ACHN (cell line): ENCODE measurements around the gene RIPOR2.
"Not testable (repeated sequence)": the region's sequence is repeated elsewhere in the genome, so short reads cannot be mapped to it uniquely, and the experiment has no call there.

Experiments used
- DNase-seq: peaks from one replicate; pipeline ENCODE4 v3.0.0-alpha.2; 2015
- in situ Hi-C: cut with HindIII; loops from 2 replicates; pipeline ENCODE4 v1.10.0; 2017; ENCODE audit warnings: low sequenced_read_pairs, low pct_ligation_motif_present, low pct_unique_long_range_greater_than_20kb

RIPOR2 gene

DNA sequence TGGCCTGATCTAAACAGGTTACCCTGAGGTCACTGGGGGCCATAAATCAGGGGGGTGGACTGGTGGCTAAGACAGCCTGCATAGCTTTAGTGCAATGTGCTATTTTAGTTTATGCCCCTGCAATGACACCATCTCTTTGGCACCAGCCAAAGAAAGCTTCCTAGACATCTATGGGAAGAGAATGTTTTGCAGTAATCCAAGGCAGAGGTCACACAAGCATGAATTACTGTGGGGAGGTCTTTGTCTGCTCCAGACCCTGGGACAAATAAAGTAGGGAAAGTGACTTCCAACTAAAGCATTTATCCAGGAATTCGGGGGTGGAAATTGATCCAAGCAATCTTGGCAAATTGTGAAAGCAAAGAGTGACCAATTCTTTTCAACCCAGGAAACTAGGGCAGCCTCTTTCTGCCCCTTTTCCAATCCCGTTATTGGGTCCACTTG lies 5.3 kb downstream of the RIPOR2 start:
- no peak for DNase-seq

DNA sequence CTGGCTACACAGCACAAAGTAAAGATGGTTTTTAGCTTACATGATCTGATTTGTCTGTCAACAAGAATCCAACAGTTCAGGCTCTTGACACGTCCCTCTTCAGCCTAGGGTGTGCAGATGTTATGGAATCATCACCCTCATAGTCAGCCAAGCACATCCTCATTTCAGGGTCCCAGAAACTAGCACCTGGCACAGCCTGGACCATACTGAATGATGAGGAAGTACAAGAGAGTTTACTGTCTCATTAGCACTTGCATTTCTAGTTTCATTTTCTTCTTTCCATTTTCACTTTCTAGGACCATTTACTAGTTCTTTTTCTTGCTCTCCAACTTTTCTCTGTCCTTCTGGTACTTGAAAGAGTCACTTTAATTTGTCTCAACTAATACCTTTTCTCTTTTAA lies 6.5 kb downstream of the RIPOR2 start:
- DNase-seq, result no peak
- in situ Hi-C loops, result no loop called here

More for the DNA sequence above, 5.3 kb downstream of the RIPOR2 start:
- in situ Hi-C loops, result no loop called here

DNA sequence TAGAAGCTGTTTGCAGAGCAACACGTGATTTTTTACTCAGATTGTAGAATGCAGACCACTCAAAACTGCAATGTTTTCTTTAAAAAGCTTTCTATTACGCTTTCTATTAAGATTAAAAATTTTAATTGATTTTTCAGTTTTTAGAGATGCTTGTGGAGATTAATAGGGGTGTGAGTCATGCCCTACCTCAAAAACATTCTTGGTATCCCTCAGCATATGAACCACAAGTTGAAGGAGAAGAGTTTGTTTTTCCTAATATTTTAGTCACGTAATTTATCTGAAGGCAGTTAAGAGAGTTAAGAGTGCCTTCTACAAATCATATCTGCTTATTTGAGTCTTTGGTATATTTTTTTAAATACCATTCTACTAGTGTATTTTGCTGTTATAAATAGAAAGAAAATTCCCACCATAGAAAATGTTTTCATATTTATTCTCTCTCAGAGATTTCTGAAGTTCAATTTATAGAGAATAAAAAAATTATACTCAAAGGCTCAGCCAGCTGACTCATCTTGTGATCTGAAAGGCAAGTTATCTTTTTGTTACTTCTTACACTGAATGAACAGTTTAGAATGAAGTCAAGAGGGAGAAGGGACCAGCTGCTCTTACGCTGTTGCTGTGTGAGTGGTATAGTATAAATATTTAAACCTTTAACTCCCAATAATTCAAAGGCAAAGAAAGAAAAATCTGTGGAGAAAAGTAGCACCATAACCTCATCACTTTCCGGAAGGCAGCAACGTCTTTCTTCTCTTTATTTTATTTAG lies 7.6 kb downstream of the RIPOR2 start:
- in situ Hi-C loops, result no loop called here
- no peak for DNase-seq

DNA sequence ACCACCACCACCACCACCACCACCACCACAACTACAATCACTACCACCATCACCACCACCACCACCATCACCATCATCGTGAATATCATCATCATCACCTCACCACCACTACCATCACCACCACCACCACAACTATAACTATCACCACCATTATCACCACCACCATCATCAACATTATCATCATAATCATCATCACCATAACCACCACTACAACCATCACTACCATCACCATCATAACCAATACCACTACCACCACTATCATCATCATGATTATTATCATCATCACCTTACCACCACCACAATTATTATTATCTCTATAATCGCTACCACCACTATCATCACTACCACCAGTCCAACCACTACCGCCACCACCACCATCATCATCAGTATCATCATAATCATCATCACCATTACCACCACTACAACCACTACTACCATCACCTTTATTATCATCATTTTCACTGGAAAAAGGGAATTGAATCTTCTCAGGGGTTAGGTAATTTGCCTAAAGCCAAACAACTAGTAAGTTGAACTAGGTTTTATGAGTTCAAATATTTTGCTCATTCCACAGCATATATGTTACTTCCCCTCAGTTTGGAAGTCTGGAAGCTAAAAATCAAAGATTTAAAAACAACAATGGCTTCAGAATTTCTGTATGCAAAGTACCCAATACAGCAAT lies 8.3 kb downstream of the RIPOR2 start:
- no peak for DNase-seq
- in situ Hi-C loops, result no loop called here

DNA sequence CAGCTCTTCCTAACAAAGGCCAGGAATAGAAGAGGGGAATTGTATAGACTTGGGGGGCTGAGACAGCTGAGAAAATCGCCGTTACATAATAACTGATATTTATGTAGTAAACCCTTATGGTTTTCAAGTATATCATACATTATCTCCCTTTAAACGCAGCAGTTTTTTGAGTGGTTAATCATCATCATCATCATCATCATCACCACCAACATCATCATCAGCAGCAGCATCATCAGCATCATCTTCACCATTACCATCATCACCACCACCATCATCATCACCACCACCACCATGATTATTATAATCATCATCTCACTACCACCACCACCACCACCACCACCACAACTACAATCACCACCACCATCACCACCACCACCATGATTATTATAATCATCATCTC lies 9.1 kb downstream of the RIPOR2 start:
- in situ Hi-C loops, DNase-seq: not testable (repeated sequence)

DNA sequence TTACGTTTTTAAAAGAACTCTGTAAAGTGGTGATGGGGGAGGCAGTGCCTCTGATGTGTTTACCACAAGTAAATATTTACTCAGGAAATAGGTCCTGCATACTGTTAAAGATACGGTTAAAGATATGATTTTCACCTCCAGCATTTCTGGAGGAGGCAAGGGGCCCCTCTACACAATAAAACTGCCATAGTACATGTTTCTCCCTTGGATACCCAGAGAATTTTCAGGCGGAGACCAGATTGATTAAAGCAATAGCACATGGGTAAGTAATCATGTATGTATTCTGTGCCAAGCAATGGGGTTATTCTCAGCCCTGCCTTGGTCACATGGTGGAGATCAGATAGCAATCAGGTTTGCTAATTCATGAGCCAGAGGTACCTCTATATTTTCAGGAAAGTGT lies 9.6 kb downstream of the RIPOR2 start:
- in situ Hi-C loops, result no loop called here
- no peak for DNase-seq

DNA sequence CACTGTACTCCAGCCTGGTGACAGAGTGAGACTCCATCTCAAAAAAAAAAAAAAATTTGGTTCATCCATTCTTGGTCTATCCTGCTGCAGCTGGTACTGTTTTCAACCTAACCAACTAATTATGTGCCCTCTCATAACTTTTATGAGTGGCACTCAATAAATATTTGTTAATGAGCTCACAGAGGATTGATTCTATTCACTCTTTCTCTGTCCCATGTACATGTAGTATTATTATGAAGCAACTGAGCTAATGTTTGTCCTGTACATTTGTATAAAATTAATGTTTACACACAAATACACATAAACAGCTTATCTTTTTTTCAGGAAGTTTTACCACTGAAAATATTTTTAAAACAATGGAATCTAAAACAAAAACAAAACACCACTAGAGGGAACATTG lies 10.1 kb downstream of the RIPOR2 start:
- no peak for DNase-seq
- in situ Hi-C loops, result no loop called here

DNA sequence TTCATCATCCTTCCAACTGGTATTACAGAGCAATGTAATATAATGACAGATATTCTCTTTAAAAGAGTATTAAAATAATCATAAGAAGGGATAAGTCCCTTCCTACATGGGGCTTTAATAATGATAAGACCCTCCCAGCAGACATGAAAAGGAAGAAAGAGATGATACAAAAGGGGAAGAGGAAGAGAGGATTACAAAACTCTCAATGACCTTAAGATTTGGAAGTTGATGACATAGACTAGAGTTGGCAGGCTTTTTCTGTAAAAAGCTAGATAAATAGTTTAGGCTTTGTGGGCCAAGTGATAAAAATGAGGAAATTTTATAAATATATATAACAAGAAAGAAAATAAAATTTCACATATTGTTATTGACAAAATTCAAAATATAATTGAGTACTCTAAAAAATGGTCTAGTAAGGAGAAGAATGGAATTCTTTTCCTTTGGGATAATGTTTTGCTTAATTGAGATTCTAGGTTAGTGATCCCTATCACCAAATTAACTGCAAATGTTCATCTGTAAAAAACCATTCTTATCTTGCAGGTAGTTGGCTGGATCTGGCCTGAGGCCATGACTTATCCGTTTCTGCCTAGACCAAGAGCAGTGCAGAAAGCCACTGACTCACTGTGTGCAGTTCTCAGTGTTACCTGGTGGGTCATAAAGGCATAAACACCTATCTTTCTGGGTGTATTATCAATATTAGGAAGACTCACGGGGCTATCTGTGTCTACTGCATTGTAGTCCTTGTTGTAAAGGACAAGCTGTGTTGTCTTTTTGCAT lies 11.0 kb downstream of the RIPOR2 start:
- in situ Hi-C loops, result no loop called here
- no peak for DNase-seq

DNA sequence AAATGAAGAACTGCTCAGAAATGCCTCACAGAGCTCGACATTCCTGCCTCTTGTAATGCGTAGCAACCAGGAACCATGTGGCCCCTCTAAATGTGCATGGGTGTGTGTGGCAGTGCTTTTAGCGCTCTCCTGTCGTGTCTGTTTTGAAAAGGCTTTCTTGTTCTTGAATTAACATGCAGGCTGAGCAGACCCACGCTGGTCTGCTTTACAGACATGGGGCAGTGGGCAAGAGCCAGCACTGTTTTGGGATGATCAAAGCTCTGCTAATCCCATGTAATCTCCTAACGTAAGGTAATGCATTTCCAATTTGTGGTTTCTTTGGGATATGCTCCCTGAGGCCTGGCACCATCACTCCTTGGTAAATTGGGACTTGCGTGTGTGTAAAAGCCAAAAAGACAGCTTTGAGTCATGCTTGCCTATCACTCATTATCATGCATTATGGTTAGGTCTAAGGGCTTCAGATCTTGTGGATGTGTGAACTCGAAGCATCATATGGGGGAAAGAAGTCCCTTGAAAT lies 11.8 kb downstream of the RIPOR2 start:
- no peak for DNase-seq
- in situ Hi-C loops, result no loop called here

DNA sequence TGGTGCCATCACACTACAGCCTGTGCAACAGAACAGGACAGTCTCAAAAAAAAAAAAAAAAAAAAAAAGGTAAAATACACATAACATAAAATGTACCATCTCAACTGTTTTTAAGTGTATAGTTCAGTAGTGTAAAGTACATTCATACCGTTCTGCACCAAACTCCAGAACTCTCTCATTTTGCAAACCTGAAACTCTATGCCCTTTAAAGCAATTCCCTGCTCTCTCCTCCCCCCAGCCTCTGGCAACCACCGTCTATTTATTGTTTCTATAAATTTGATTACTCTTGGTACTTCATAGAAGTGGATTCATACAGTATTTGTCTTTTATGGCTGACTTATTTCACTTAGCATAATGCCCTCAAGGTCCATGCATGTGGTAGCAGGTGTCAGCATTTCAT lies 12.9 kb downstream of the RIPOR2 start:
- in situ Hi-C loops, result no loop called here
- no peak for DNase-seq

DNA sequence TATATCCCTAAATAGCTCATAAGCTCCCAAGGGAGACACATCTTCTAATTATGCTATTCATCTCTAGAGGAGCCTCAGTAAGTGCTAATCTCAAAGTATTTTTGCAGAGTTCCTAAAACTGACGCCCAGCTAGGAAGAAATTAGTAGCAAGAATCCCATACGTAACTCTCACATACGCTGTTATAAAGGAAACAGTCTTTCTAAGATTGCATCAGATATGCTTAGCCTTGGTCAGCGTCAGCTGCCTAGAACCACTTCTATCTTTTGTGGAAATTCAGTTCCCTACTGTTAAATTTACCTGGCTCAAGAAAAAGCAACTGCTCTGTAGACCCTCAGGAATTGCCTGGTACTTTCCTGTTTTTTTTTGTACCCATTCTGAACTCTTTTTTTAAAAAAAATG lies 13.6 kb downstream of the RIPOR2 start:
- in situ Hi-C loops, result no loop called here

DNA sequence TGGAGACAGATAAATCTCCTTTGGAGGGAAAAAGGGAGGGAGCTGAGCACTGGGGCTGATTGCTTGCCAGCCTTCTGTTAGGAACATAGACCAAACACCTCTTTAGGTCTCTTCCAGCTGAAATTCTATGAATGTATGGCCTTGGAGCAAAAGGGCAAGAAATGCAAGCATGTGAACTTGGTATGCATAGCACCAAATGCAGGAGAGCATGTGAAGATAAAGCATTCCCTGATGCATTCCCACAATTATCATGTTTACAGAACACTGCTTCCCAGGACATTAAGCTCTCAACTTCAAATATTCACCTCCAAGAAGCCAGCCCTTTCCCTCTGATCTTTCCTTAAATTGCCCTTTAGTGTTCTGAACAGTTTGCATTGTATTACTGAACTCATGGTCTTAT lies 15.6 kb downstream of the RIPOR2 start:
- in situ Hi-C loops, result no loop called here

More for the DNA sequence above, 13.6 kb downstream of the RIPOR2 start:
- DNase-seq, result no peak

DNA sequence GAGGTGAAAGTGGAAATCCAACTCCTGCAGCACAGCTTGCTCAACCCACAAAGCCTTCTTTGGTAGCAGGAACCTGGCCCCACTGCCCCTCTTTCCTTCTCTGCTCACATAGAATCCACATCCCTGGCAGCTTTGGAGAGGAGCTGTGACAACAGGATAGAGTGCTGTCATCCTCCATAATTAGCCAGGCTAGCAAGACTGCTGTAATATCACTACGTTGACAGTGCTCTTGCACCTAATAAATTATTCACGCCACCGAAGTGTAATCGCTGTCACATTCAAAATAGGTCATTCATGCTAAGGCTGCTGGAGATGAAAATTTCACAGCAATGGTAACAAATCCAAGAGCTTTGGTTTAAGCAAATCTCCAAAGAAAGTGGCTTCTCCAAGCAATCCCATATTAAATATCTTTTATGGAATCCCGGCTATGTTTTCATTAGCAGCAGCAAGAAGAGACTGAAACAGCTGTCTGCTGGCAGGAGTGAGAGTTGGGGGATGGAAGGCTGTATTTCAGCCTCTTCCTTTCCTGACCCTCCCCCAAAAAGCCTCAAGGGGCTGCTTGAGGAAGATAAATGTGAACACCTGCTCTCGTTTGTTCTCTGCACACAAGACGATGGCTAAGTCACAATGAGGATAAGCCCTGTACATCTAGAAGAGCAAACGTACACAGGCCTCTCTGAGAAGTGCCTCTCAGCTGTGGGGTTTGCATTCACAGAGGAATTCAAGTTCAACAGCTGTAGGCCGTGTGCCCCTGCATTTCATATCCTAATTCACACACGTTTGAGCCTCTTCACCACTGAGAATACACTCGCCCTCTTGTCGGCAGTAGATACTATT lies 16.5 kb downstream of the RIPOR2 start:
- no peak for DNase-seq

More for the DNA sequence above, 15.6 kb downstream of the RIPOR2 start:
- no peak for DNase-seq

DNA sequence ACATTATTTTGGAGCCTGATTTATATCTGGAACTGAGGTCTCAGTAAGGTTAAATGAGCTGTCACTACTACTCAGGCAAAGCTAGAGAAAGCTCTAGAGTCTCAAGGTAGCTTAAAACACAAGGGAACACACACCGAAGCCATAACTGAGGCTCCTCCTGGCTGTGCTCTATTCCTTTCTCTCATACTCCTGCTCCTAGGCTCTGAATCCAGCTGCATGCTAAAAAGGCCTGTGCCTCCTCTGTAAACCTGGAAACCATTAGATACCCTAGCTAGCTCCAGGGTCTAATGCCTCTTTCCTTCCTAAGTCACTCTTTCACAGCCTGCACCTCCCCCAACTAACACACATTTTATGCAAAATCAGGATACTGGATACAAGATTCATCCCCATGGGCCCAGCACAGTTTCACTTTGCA lies 17.1 kb downstream of the RIPOR2 start:
- in situ Hi-C loops, result no loop called here
- no peak for DNase-seq

More for the DNA sequence above, 16.5 kb downstream of the RIPOR2 start:
- in situ Hi-C loops, result no loop called here

DNA sequence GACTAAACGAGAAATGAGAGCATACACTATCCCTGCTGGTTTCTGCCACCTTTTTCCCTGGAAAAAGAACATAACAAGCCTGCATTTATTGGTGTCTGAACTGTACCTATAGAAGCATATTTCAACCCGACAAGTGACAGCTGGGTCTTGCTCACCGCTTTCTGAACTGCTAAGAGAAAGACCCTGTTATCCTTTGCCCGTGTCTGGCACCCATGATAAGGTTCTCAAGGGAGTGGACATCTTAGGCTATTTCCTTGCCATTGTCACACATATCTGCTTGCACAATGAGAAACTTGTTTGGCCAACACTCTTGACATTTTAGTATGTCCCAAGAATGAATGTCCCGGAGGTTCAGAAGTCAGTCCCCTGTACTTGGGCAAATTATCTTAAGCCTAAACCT lies 19.3 kb downstream of the RIPOR2 start:
- in situ Hi-C loops, result no loop called here
- no peak for DNase-seq

DNA sequence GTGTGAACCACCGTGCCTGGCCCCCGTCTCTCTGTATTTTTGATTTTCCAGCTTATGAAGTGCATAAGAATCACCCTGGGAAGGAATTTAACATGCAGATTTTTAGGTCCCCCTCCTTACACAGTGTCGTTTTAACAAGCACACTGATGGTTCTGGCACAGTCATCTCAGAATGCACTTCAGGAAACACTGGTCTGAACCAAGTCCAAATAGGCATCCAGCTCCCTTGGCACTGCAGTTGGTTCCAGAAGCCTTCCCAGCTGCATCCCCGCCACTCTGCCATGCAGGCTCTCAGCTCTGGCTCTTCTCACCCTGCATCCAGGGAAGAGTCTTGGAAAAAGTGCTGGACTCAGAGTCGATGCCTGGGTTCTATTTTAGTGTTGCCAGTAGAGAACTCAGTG lies 20.1 kb downstream of the RIPOR2 start:
- no peak for DNase-seq
- in situ Hi-C loops, result no loop called here

DNA sequence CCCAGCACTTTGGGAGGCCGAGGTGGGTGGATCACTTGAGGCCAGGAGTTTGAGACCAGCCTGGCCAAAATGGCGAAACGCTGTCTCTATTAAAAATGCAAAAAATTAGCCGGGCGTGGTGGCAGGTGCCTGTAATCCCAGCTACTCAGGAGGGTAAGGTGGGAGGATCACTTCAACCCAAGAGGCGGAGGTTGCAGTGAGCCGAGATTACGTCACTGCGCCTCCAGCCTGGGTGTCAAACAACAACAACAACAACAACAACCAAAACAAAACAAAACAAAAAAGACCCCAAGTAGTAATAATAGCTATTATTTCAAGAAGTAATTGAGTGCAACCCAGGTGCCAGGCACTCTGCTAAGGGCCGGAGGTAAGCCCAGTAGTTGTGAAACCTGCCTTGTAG lies 21.7 kb downstream of the RIPOR2 start:
- in situ Hi-C loops, DNase-seq: not testable (repeated sequence)

DNA sequence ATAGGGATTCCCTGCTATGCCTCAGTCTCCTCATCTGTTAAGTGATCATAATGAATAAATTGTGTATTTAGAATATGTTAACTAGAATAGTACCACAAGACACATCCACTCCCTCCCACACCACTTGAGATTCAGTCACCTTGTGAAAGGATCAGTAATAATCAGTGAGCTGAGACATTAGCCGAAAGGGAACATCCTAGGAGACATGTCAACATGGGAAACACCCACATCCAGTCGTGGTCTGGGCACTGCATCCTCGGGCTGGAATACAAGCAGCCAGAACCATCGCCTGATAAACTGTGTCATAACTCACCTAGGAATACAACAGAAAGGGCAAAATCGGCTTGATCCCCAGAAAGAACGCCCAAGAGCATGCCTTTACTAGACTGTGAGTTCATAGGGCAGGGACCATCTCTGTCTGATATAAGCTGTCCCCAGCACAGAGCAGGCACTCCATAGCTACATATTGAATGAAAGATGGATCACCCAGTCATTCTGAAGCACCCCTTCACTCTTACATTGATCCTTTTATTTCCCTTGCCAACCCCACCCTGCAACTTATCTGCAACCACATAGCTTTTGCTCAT lies 23.9 kb downstream of the RIPOR2 start:
- in situ Hi-C loops, result no loop called here
- DNase-seq, result no peak
